ENCODE measurements around the gene GCFC2.

The GCFC2 gene

GRCh38 chr2:75656563-75656962 lies 54.2 kb downstream of the GCFC2 start:
- no peaks in the 10 kb centered on the region for H3K27me3 ChIP-seq (ENCODE audit: insufficient read depth, low read length)
- no peak overlapping the region for H3K4me3 ChIP-seq (ENCODE audit: low read depth, low read length, poor library complexity, severe bottlenecking)
- H3K4me1 ChIP-seq (ENCODE audit: insufficient read depth, low read length, severe bottlenecking), result no peaks in the 10 kb centered on the region
- TF ChIP-seq, protein P1, sequence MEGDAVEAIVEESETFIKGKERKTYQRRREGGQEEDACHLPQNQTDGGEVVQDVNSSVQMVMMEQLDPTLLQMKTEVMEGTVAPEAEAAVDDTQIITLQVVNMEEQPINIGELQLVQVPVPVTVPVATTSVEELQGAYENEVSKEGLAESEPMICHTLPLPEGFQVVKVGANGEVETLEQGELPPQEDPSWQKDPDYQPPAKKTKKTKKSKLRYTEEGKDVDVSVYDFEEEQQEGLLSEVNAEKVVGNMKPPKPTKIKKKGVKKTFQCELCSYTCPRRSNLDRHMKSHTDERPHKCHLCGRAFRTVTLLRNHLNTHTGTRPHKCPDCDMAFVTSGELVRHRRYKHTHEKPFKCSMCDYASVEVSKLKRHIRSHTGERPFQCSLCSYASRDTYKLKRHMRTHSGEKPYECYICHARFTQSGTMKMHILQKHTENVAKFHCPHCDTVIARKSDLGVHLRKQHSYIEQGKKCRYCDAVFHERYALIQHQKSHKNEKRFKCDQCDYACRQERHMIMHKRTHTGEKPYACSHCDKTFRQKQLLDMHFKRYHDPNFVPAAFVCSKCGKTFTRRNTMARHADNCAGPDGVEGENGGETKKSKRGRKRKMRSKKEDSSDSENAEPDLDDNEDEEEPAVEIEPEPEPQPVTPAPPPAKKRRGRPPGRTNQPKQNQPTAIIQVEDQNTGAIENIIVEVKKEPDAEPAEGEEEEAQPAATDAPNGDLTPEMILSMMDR (IDR thresholded peaks at IDR 0.05; ENCODE audit: low read length), result no peak
- no peak for TF ChIP-seq EZH2 (IDR thresholded peaks at IDR 0.05; ENCODE audit: borderline replicate concordance, low read length)
- no peaks in the 10 kb centered on the region for H3K9me2 ChIP-seq (ENCODE audit: low read depth, low read length)
- H3K79me2 ChIP-seq (ENCODE audit: insufficient read depth, low read length), result no peaks in the 10 kb centered on the region
- no peak overlapping the region for H3K9ac ChIP-seq (ENCODE audit: low read length)
- no peak overlapping the region for H3K27ac ChIP-seq (ENCODE audit: low read depth, low read length, poor library complexity, severe bottlenecking)
- no peak overlapping the region for H3K4me2 ChIP-seq (ENCODE audit: low read length)
- no peak overlapping the region for H2AFZ ChIP-seq (ENCODE audit: low read length)
- H3K36me3 ChIP-seq (ENCODE audit: insufficient read depth, low read length), result peaks cover 96% of the 10 kb centered on the region
- H3F3A ChIP-seq (ENCODE audit: insufficient read depth, low read length), result no peaks in the 10 kb centered on the region
- no peaks in the 10 kb centered on the region for H4K20me1 ChIP-seq (ENCODE audit: insufficient read depth, low read length)
- H3K9me3 ChIP-seq (ENCODE audit: low read length), result peaks cover 10% of the 10 kb centered on the region; the same call in 1 of the 2 replicates

GRCh38 chr2:75655861-75656260 lies 54.9 kb downstream of the GCFC2 start:
- no peak overlapping the region for H2AFZ ChIP-seq (ENCODE audit: low read length)
- no peak overlapping the region for H3K4me3 ChIP-seq (ENCODE audit: low read depth, low read length, poor library complexity, severe bottlenecking)
- H3K4me2 ChIP-seq (ENCODE audit: low read length), result no peak overlapping the region
- H3F3A ChIP-seq (ENCODE audit: insufficient read depth, low read length), result no peaks in the 10 kb centered on the region
- TF ChIP-seq, protein P1 (IDR thresholded peaks at IDR 0.05; ENCODE audit: low read length), result no peak
- TF ChIP-seq EZH2 (IDR thresholded peaks at IDR 0.05; ENCODE audit: borderline replicate concordance, low read length), result no peak
- H3K9ac ChIP-seq (ENCODE audit: low read length), result no peak overlapping the region
- no peak overlapping the region for H3K27ac ChIP-seq (ENCODE audit: low read depth, low read length, poor library complexity, severe bottlenecking)
- H3K9me2 ChIP-seq (ENCODE audit: low read depth, low read length), result no peaks in the 10 kb centered on the region
- H3K9me3 ChIP-seq (ENCODE audit: low read length), result peaks cover 10% of the 10 kb centered on the region; the same call in 1 of the 2 replicates
- H3K4me1 ChIP-seq (ENCODE audit: insufficient read depth, low read length, severe bottlenecking), result no peaks in the 10 kb centered on the region
- no peaks in the 10 kb centered on the region for H4K20me1 ChIP-seq (ENCODE audit: insufficient read depth, low read length)
- H3K27me3 ChIP-seq (ENCODE audit: insufficient read depth, low read length), result no peaks in the 10 kb centered on the region
- peaks cover 96% of the 10 kb centered on the region for H3K36me3 ChIP-seq (ENCODE audit: insufficient read depth, low read length)
- H3K79me2 ChIP-seq (ENCODE audit: insufficient read depth, low read length), result no peaks in the 10 kb centered on the region

GRCh38 chr2:75654012-75654411 lies 56.7 kb downstream of the GCFC2 start:
- Histone ChIP-seq H3K4me2 (ENCODE audit: low read length) (no peak overlapping the region), H3K4me3 (ENCODE audit: low read depth, low read length, poor library complexity, severe bottlenecking) (no peak overlapping the region), H3K9me3 (ENCODE audit: low read length) (0 out of 2 replicates have a peak, but pooled peaks cover 2% of the 10 kb centered on the region), H3K36me3 (ENCODE audit: insufficient read depth, low read length) (peaks cover 95% of the 10 kb centered on the region), H2AFZ (ENCODE audit: low read length) (no peak overlapping the region), H3K27me3 (ENCODE audit: insufficient read depth, low read length) (no peaks in the 10 kb centered on the region), H3K9me2 (ENCODE audit: low read depth, low read length) (no peaks in the 10 kb centered on the region), H3K79me2 (ENCODE audit: insufficient read depth, low read length) (no peaks in the 10 kb centered on the region), H3F3A (ENCODE audit: insufficient read depth, low read length) (no peaks in the 10 kb centered on the region), H3K4me1 (ENCODE audit: insufficient read depth, low read length, severe bottlenecking) (no peaks in the 10 kb centered on the region), H4K20me1 (ENCODE audit: insufficient read depth, low read length) (no peaks in the 10 kb centered on the region), H3K9ac (ENCODE audit: low read length) (no peak overlapping the region), H3K27ac (ENCODE audit: low read depth, low read length, poor library complexity, severe bottlenecking) (no peak overlapping the region)
- no peak for TF ChIP-seq EZH2 (IDR thresholded peaks at IDR 0.05; ENCODE audit: borderline replicate concordance, low read length)
- TF ChIP-seq, protein P1 (IDR thresholded peaks at IDR 0.05; ENCODE audit: low read length), result no peak

Data from OCI-LY1 (cell line).